A549 (cell line): Measurements from ENCODE around the gene C16orf78.

Source experiments
- POLR2A ChIP-seq: IDR thresholded peaks from 2 replicates; pipeline ENCODE4 v1.6.1; 2012; ENCODE audit warnings: mild to moderate bottlenecking, low read length
- POLR2AphosphoS2 ChIP-seq: conservative IDR thresholded peaks from 2 replicates; pipeline ENCODE4 v1.6.1; 2012; ENCODE audit warnings: low read length, improper control_type of control experiment, inconsistent platforms

DNA sequence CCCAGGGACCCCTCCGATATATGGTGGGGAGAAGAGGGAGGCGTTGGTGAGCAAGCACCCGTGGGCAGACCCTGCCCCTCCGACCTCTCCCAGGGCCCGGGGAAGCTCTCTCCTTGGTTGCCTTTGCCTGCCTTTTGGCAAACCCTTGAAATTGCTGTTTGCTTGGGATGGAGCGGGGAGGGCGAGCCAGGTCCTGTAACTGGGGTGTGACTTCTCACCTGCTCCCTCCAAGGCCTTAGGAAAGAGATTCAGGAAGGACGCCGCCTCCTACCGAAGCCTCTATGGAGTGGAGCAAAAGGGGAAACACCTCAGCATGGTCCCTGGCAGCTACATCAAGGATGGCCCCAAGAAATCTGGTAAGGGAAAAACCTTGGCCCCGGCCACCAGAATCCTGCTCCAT, 4.6 kb downstream of the C16orf78 start:
- TF ChIP-seq POLR2A: no peak
- TF ChIP-seq POLR2AphosphoS2: no peak
